22Rv1 (cell line): ENCODE data around the gene AASDHPPT.

ENCODE experiments used
- ZFX ChIP-seq: fragments of 450-650 bp; IDR thresholded peaks from 2 replicates; pipeline ENCODE4 v1.6.1; 2017; ENCODE audit warnings: antibody characterized with exemption, borderline replicate concordance
- TF ChIP-seq, protein P1 (sequence below): fragments of 450-650 bp; IDR thresholded peaks from 2 replicates; pipeline ENCODE4 v1.5.1; 2017; ENCODE audit warnings: mild to moderate bottlenecking

DNA sequence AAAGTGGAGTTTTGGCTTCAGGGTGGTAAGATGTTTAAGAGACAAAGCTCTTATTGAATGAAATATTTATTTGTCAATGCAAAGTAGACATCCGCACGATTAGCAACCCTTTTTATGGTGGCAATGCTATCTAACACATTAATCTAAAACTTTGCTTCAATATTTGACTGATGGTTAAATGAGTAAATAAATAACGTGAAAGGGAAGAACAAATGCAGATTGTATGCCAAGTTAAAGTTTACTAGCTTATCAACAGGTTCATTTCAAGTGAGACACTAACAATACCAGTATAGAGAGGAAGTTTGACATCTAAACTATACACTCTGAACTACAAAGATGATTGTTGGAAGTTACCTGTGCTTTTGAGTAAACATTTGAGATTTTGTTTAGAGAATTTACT is 50.1 kb downstream of the AASDHPPT start:
- TF ChIP-seq, protein P1, sequence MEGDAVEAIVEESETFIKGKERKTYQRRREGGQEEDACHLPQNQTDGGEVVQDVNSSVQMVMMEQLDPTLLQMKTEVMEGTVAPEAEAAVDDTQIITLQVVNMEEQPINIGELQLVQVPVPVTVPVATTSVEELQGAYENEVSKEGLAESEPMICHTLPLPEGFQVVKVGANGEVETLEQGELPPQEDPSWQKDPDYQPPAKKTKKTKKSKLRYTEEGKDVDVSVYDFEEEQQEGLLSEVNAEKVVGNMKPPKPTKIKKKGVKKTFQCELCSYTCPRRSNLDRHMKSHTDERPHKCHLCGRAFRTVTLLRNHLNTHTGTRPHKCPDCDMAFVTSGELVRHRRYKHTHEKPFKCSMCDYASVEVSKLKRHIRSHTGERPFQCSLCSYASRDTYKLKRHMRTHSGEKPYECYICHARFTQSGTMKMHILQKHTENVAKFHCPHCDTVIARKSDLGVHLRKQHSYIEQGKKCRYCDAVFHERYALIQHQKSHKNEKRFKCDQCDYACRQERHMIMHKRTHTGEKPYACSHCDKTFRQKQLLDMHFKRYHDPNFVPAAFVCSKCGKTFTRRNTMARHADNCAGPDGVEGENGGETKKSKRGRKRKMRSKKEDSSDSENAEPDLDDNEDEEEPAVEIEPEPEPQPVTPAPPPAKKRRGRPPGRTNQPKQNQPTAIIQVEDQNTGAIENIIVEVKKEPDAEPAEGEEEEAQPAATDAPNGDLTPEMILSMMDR: no peak
- no peak for TF ChIP-seq ZFX
